Stimulated activated CD8-positive, alpha-beta memory T cell treated with anti-CD3 and anti-CD28 coated beads, Interleukin-4, amount 100 ng/mL, for 4 hours (primary cell): ENCODE data around the gene SORCS2.

Experiments used
- DNase-seq, 2 donors: peaks; one replicate each; pipeline ENCODE4 v3.0.0-alpha.2; 2020; ENCODE audit warnings: low read depth in 2 of 2, low spot score in 1 of 2

The SORCS2 gene

GRCh38 chr4:7192252-7193029 lies at the start of gene SORCS2:
TSS of gene SORCS2 (plus strand) at chr4:7192538.
- no peak for DNase-seq

GRCh38 chr4:7144374-7145290 lies 47.7 kb upstream of the SORCS2 start:
- DNase-seq = no peak

DNA sequence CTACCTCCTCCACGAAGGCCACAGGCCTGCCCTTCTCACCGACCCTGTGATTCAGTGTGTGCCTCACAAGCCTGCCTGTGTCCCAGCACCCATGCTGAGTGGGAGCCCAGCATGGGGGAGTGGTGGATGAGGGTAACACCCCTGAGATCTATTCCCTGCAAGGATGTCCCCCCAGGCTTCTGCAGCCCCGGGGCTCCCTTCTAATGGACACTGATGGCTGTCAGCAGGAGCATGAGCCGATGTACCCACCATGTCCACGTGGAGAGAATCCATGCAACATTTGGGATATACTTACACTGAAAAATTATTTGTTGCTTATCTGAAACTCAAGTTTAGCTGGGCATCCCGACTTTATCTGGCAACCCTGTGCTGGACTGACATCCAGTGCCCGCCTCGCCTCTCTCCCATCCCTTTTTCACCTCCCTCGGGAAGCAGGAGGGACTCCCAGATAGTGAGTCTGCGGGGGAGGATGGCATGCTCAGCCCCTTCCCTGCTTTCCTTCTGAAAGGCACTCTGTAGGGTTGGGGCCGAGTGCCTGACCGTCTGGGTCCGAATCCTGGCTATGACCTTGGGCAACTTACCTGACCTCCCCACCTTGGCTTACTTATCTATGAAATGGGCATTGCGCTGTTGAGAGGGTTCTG lies 46.9 kb upstream of the SORCS2 start:
- DNase-seq = no peak

- DNase-seq = no peak
Observed at GRCh38 chr4:7146059-7146785, 46.1 kb upstream of the SORCS2 start.

DNA sequence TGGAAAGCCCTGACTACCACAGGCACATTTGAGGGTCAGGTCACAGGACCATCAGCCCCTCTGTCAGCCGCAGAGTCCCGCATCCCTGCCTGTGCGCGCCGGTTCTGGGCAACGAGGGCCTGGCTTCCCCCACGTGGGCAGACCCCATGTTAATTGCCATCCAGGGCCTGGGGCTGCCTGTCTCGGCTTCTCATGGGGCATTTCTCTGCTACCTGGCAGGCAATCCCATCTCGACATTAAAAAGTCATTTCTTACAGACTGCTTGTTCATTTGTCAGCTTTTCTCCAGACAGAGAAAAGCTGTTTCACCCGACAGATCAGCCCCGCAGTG lies 45.6 kb upstream of the SORCS2 start:
- no peak for DNase-seq

DNA sequence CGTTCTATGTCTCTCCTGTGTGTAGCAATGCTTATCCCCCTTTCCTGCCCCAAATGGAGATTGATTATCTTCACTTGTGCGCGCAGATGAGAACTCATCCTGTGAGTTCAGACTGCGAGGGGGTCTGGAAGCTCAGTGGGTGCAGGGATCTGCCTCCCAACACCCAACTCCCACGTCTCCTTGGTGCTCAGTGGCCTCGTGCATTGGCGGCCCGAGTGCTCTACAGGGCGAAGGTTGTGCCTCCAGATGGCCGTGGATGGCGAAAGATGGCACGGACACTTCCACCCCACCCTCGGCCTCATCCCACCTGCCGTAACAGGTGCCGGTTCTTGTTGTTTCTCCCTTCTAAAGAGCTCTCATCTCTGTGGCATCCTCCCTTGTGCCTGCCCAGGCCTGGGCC lies 45.1 kb upstream of the SORCS2 start:
- DNase-seq = no peak

DNA sequence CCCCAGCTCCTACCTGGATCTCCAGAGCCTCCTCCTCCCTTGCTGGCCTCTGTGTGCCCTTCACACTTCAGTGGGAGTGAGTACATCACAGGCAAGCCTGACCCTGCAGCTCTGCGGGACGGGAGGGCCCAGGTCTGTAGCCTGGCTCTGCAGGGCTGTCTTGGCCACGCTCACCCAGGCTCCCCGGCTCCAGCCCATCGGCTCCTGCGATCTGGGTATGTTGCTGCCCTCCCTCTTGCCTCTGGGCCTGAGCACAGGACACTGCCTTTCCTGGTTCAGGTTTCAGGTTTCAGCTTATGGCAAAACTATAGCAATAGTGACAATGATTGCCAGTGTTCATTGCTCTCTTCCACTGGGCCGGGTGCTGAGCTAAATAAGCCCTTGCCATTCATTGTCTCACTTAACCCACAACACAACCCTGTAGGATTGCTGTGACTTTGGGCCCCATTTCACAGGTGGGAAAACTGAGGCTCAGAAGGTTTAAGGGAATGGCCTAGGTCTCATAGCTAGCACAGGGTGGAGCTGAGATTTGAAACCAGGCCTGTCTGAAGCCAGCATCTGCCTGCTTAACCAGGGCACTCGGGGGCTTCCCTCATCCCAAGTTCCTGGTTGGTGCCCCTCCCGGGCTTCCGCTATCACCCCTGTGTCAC lies 44.6 kb upstream of the SORCS2 start:
- DNase-seq = no peak

DNA sequence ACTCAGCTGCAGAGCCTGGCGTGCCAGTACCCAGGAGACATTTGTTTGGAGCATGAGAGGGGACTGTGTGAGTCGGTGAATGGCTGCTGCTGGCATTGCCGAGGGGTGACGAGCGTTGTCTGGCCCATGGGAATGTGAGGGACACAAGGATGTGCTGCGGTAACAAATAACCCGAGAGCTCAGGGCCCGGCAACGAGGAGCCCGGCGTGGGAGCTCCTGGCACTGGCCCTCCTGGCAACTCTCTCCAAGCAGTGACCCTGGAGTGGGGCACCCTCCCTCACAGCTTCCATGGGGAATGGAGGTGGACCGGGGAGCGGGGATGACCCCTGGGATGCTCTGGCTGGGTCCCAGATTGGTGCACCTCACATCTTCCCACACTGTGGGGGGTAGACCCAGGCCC lies 44.0 kb upstream of the SORCS2 start:
- DNase-seq = no peak

DNA sequence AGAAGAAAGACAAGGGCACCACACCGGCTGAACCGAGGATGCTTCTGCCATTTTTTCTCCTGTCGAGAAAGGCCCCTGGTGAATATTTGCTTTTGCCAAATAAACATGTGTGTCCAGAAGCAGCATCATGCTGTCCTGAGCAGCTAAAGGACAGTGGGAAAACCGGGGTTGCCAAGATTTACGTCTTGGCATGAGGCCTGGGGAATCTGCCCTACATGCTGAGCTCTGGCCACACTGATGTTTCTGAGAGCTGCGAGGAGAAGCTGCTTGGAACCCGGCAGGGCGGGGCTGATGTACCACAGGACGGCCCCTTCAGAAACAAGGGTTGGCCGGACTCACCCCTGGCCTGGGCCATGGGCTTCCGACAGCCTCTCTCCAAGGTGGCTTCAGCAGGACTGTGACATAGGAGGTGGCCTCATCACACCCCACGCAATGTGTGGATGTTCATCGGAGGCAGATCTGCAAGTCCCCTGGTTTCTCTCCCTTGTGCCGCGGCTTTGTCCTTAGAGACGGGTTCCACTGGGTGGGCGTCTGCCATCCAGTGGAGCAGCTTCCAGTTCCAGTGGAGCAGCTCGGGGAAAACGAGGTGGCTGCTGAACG lies 42.2 kb upstream of the SORCS2 start:
- no peak for DNase-seq

- DNase-seq = no peak
Observed at GRCh38 chr4:7151668-7152227, 40.6 kb upstream of the SORCS2 start.

GRCh38 chr4:7153711-7154110 lies 38.6 kb upstream of the SORCS2 start:
- DNase-seq = no peak

DNA sequence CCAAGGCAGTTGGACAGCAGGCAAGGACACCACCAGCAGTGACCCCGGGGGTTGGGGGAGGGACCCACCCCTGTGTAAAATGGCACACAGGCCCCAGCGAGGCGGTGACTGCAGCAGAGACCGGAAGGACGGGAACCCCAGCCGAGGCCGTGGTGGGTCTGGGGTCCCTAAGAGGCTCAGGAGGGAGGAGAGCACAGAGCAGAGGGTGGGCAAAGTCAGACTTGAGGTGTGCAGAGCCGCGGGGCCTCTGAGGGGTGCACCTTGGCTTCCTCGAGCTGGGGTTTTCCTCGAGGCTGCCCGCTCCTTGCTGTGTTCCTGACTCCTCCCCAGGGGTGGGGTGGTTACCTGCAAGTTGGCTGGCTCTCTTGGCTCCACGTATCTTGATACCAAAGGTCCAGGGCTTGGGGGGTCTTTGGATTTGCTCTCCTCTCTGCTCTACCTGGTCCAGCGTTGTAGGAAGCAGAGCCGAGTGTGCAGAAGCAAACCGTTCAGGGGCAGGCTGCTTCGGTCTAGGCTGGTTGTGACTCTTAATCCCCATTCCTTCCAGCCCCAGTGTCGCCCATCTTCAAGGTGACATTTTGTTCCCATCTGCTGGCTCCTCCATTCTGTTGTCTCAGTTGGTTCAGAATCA lies 37.9 kb upstream of the SORCS2 start:
- no peak for DNase-seq

GRCh38 chr4:7155590-7156071 lies 36.7 kb upstream of the SORCS2 start:
- DNase-seq = no peak

- no peak for DNase-seq
Observed at GRCh38 chr4:7156328-7156727, 36.0 kb upstream of the SORCS2 start.

DNA sequence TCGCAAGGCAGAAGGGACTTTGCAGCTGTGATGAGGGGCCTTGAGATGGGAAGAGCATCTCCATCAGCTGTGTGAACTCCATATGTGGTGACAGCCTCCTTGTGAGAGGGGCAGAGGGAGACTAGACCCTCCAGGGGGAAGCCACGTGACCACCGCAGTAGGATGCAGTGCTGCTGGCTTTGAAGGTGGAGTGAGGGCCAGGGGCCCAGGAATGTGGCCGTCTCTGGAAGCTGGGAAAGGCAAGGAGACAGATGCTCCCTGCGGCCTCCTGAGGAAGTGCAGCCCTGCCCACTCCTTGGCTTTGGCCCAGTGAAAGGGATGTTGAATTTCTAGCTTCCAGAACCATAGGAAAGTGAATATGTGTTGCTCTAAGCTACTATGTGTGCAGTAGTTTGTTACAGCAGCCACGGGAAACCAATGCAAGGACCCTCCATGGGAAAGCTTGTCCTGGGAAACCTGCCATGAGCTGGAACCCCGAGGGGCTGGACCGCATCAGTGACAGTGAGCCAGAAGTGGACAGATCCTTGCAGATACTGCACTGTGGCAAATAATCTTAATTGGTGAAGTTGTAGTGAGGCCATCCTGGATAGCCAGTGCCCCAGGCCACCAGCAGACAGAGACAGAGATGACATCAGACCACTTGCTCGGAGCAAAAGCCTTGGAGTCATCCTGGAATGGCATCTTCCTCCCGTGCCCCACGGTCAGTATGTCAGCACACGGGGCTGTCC lies 35.4 kb upstream of the SORCS2 start:
- DNase-seq = no peak

GRCh38 chr4:7157666-7158065 lies 34.7 kb upstream of the SORCS2 start:
- no peak for DNase-seq

- no peak for DNase-seq
Observed at GRCh38 chr4:7158081-7158750, 34.1 kb upstream of the SORCS2 start.

DNA sequence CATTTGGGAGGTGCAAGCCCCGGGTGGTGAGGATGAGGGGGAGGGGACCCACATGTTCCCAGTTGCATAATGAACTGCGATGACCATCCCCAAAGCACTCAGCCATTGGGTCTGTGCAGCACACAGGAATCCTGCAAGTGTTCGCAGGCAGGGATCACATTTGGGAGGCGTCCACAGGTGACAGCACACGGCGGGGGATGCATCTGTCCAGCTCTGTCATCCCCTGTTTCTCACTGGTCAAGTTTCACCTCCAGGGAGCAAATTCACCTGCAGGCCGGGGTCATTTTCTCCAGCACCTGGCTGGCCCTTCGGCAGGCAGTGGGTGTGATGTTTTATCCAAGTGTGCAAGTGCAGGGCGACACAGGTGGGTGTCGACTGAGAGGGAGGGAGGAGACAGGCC lies 33.3 kb upstream of the SORCS2 start:
- DNase-seq = no peak
